HFFc6 (cell line): ENCODE measurements around the gene CREBBP. TPM values are rescaled to one million over a fixed set of nuclear protein-coding genes. Genes with fewer than 3 reads are reported as not detected.
"Not testable (repeated sequence)": the region's sequence is repeated elsewhere in the genome, so short reads cannot be mapped to it uniquely, and the experiment has no call there.

Experiments
- DNase-seq: peaks from one replicate; pipeline ENCODE4 v3.0.0-alpha.2; 2018
- H3K27ac Mint-ChIP-seq: 2 replicates; pipeline ENCODE4 v1.8.0; 2020; ENCODE audit warnings: mild to moderate bottlenecking, mixed read lengths
- H3K27me3 Mint-ChIP-seq: 2 replicates; pipeline ENCODE4 v1.8.0; 2021; ENCODE audit warnings: mild to moderate bottlenecking, moderate library complexity, mixed read lengths; ENCODE audit not compliant: insufficient read depth
- H3K36me3 Mint-ChIP-seq: 2 replicates; pipeline ENCODE4 v1.8.0; 2021; ENCODE audit warnings: low read depth, mixed read lengths
- H3K4me1 Mint-ChIP-seq: 2 replicates; pipeline ENCODE4 v1.8.0; 2020; ENCODE audit warnings: low read depth, mixed read lengths
- H3K4me3 Mint-ChIP-seq: 2 replicates; pipeline ENCODE4 v1.8.0; 2020; ENCODE audit warnings: mild to moderate bottlenecking, moderate library complexity, mixed read lengths
- H3K9me3 Mint-ChIP-seq: 2 replicates; pipeline ENCODE4 v1.8.0; 2020; ENCODE audit warnings: mild to moderate bottlenecking, mixed read lengths
- CTCF ChIP-seq: fragments of 200-600 bp; sonication (generic); IDR thresholded peaks from 2 replicates; pipeline ENCODE4 v1.5.0; 2021; ENCODE audit warnings: antibody characterized with exemption, mild to moderate bottlenecking
- long read RNA-seq: library from polyadenylated mRNA; unstranded; transcript quantifications from one replicate; pipeline ENCODE4 v2.0.0, GENCODE V29; 2019
- total RNA-seq, 6 experiments: library from RNA; stranded (reverse); fragmentation: NEBNext Ultra II Directional; extraction: Animal tissue kit (Norgen Biotek cat#: 25700); gene quantifications; 2 replicates in 1 of 6; 3 replicates in 5 of 6; pipeline ENCODE4 v1.2.3, GENCODE V29; 2021

The CREBBP gene
- total RNA-seq = 10 to 100 TPM; 40.2 to 51.4 (median 43.4) TPM
- long read RNA-seq, partial matches to known transcripts = 6 of 12 reads
- long read RNA-seq, other reads (novel, unspliced or antisense) = 5 of 12 reads

- Mint-ChIP-seq H3K36me3 (peaks cover 34% of the 10 kb centered on the region), H3K9me3 (peaks cover 1% of the 10 kb centered on the region), H3K27me3 (peaks cover 4% of the 10 kb centered on the region), H3K4me1 (peaks cover 38% of the 10 kb centered on the region), H3K27ac (peak within 1 kb of the TSS; percentile 83), H3K4me3 (peak within 1 kb of the TSS; percentile 97)
- peak; percentile 22; the same call in 1 of the 2 replicates for TF ChIP-seq CTCF
- DNase-seq = peak; percentile 58
Observed at GRCh38 chr16:3880623-3881498, at the start of gene CREBBP. TSS of gene CREBBP (minus strand) at chr16:3880713. CDS start at chr16:3879916, 797 bp downstream.

- H3K27ac Mint-ChIP-seq, H3K36me3 Mint-ChIP-seq, H3K4me1 Mint-ChIP-seq, DNase-seq, H3K4me3 Mint-ChIP-seq, H3K27me3 Mint-ChIP-seq, H3K9me3 Mint-ChIP-seq: not testable (repeated sequence)
Observed at GRCh38 chr16:3927147-3927546, 46.6 kb upstream of the CREBBP start.

- H3K27ac Mint-ChIP-seq = no peak overlapping the region
- H3K27me3 Mint-ChIP-seq = peaks cover 8% of the 10 kb centered on the region
- H3K36me3 Mint-ChIP-seq = peaks cover 2% of the 10 kb centered on the region; the same call in 1 of the 2 replicates
- H3K4me1 Mint-ChIP-seq = no peaks in the 10 kb centered on the region
- H3K4me3 Mint-ChIP-seq = no peak overlapping the region
- TF ChIP-seq CTCF = no peak
- DNase-seq = no peak
- peaks cover 8% of the 10 kb centered on the region for H3K9me3 Mint-ChIP-seq
Observed at GRCh38 chr16:3924763-3925162, 44.2 kb upstream of the CREBBP start.

- H3K27ac Mint-ChIP-seq = no peak overlapping the region
- DNase-seq = no peak
- no peaks in the 10 kb centered on the region for H3K4me1 Mint-ChIP-seq
- peaks cover 14% of the 10 kb centered on the region for H3K36me3 Mint-ChIP-seq
- peaks cover 8% of the 10 kb centered on the region for H3K27me3 Mint-ChIP-seq
- no peak for TF ChIP-seq CTCF
- H3K9me3 Mint-ChIP-seq = peaks cover 25% of the 10 kb centered on the region
- H3K4me3 Mint-ChIP-seq = no peak overlapping the region
Observed at GRCh38 chr16:3922241-3922640, 41.7 kb upstream of the CREBBP start.

- peaks cover 14% of the 10 kb centered on the region for H3K36me3 Mint-ChIP-seq
- peaks cover 10% of the 10 kb centered on the region for H3K27me3 Mint-ChIP-seq
- no peaks in the 10 kb centered on the region for H3K4me1 Mint-ChIP-seq
- DNase-seq = no peak
- no peak for TF ChIP-seq CTCF
- H3K4me3 Mint-ChIP-seq = no peak overlapping the region
- H3K9me3 Mint-ChIP-seq = peaks cover 25% of the 10 kb centered on the region
- H3K27ac Mint-ChIP-seq = no peak overlapping the region
Observed at GRCh38 chr16:3920206-3920605, 39.7 kb upstream of the CREBBP start.

- Mint-ChIP-seq H3K4me3 (no peak overlapping the region), H3K9me3 (peaks cover 25% of the 10 kb centered on the region), H3K36me3 (peaks cover 14% of the 10 kb centered on the region), H3K27ac (no peak overlapping the region), H3K4me1 (no peaks in the 10 kb centered on the region), H3K27me3 (peaks cover 11% of the 10 kb centered on the region)
- no peak for TF ChIP-seq CTCF
- DNase-seq = no peak
Observed at GRCh38 chr16:3919413-3919812, 38.9 kb upstream of the CREBBP start.
